HEK293T (cell line): ENCODE results near the gene RRP1B.

Experiments used
- CTCF ChIA-PET: fragments of 350-600 bp; formaldehyde crosslinking; extraction: SDS; loops from one replicate; lab custom pipeline; 2021; ENCODE audit warnings: antibody characterized with exemption, inconsistent platforms; lab: Yijun Ruan, JAX
- POLR2A ChIA-PET: fragments of 350-600 bp; formaldehyde crosslinking; extraction: SDS; loops from one replicate; lab custom pipeline; 2020; ENCODE audit warnings: antibody characterized with exemption, inconsistent platforms; lab: Yijun Ruan, JAX
- DNase-seq: peaks from one replicate; pipeline ENCODE4 v3.0.0; 2012; ENCODE audit warnings: mixed read lengths; ENCODE audit errors: extremely low spot score
- ARNT ChIP-seq: fragments of 450-650 bp; IDR thresholded peaks from 2 replicates; pipeline ENCODE4 v1.6.1; 2017; ENCODE audit warnings: mild to moderate bottlenecking
- BHLHE40 ChIP-seq: fragments of 450-650 bp; IDR thresholded peaks from 2 replicates; pipeline ENCODE4 v1.6.1; 2016; ENCODE audit warnings: mild to moderate bottlenecking, moderate library complexity, borderline replicate concordance
- CTBP1 ChIP-seq: fragments of 450-650 bp; IDR thresholded peaks from 2 replicates; pipeline ENCODE4 v1.6.1; 2016; ENCODE audit warnings: borderline replicate concordance
- ELF4 ChIP-seq: fragments of 450-650 bp; IDR thresholded peaks from 2 replicates; pipeline ENCODE4 v1.6.1; 2017; ENCODE audit warnings: antibody characterized with exemption
- FOXA1 ChIP-seq: fragments of 450-650 bp; IDR thresholded peaks from 2 replicates; pipeline ENCODE4 v1.6.1; 2016; ENCODE audit warnings: mild to moderate bottlenecking
- FOXK2 ChIP-seq: fragments of 450-650 bp; IDR thresholded peaks from 2 replicates; pipeline ENCODE4 v1.6.1; 2016; ENCODE audit warnings: mild to moderate bottlenecking
- FOXM1 ChIP-seq: fragments of 450-650 bp; IDR thresholded peaks from 2 replicates; pipeline ENCODE4 v1.6.1; 2017; ENCODE audit warnings: mild to moderate bottlenecking, borderline replicate concordance
- HDGF ChIP-seq: fragments of 450-650 bp; IDR thresholded peaks from 2 replicates; pipeline ENCODE4 v1.6.1; 2017; ENCODE audit warnings: antibody characterized with exemption, borderline replicate concordance
- L3MBTL2 ChIP-seq: fragments of 450-650 bp; conservative IDR thresholded peaks from 2 replicates; pipeline ENCODE4 v1.6.1; 2016; ENCODE audit warnings: mild to moderate bottlenecking
- LEF1 ChIP-seq: fragments of 450-650 bp; IDR thresholded peaks from 2 replicates; pipeline ENCODE4 v1.6.1; 2017; ENCODE audit warnings: mild to moderate bottlenecking, borderline replicate concordance
- NFRKB ChIP-seq: fragments of 450-650 bp; IDR thresholded peaks from 2 replicates; pipeline ENCODE4 v1.6.1; 2016; ENCODE audit warnings: mild to moderate bottlenecking, moderate library complexity
- PKNOX1 ChIP-seq: fragments of 450-650 bp; IDR thresholded peaks from 2 replicates; pipeline ENCODE4 v1.6.1; 2016
- SP1 ChIP-seq: fragments of 450-650 bp; IDR thresholded peaks from 2 replicates; pipeline ENCODE4 v1.6.1; 2017
- SUZ12 ChIP-seq: fragments of 450-650 bp; IDR thresholded peaks from 2 replicates; pipeline ENCODE4 v1.6.1; 2016; ENCODE audit warnings: mild to moderate bottlenecking
- TARDBP ChIP-seq: fragments of 450-650 bp; IDR thresholded peaks from 2 replicates; pipeline ENCODE4 v1.6.1; 2016
- ZNF384 ChIP-seq: fragments of 450-650 bp; IDR thresholded peaks from 2 replicates; pipeline ENCODE4 v1.6.1; 2016

Gene RRP1B

GRCh38 chr21:43653626-43654025, 5.7 kb upstream of the RRP1B start:
- DNase-seq = no peak
- POLR2A ChIA-PET = no interaction called here
- CTCF ChIA-PET = no interaction called here
- no peak for TF ChIP-seq HDGF
- no peak for TF ChIP-seq NFRKB
- no peak for TF ChIP-seq TARDBP
- TF ChIP-seq L3MBTL2 = no peak
- no peak for TF ChIP-seq CTBP1
- no peak for TF ChIP-seq ELF4
- no peak for TF ChIP-seq ZNF384
- TF ChIP-seq LEF1 = no peak
- TF ChIP-seq ARNT = no peak
- no peak for TF ChIP-seq BHLHE40
- TF ChIP-seq SP1 = no peak
- no peak for TF ChIP-seq FOXK2
- no peak for TF ChIP-seq PKNOX1
- no peak for TF ChIP-seq FOXM1
- TF ChIP-seq FOXA1 = no peak
- no peak for TF ChIP-seq SUZ12

GRCh38 chr21:43654806-43655489, 4.4 kb upstream of the RRP1B start:
- no peak for TF ChIP-seq PKNOX1
- no peak for TF ChIP-seq CTBP1
- TF ChIP-seq SUZ12 = no peak
- no peak for TF ChIP-seq NFRKB
- TF ChIP-seq FOXK2 = no peak
- CTCF ChIA-PET = no interaction called here
- POLR2A ChIA-PET = no interaction called here
- DNase-seq = no peak

- TF ChIP-seq FOXM1 (no peak), ZNF384 (no peak), FOXA1 (no peak), SP1 (no peak), TARDBP (no peak), CTBP1 (no peak), NFRKB (no peak), HDGF (no peak), PKNOX1 (no peak), ARNT (no peak), L3MBTL2 (no peak), BHLHE40 (no peak), ELF4 (no peak), LEF1 (no peak), SUZ12 (no peak), FOXK2 (no peak)
- ChIA-PET POLR2A (interaction anchor here (1.3 kb wide), 1 partner anchor 73 kb away, joined by 3 read pairs; no protein-coding TSS in a partner anchor), CTCF (no interaction called here)
- no peak for DNase-seq
Observed at GRCh38 chr21:43657355-43658087, 1.8 kb upstream of the RRP1B start.

- TF ChIP-seq BHLHE40 = no peak
- TF ChIP-seq FOXA1 = no peak
- no peak for TF ChIP-seq TARDBP
- TF ChIP-seq LEF1 = no peak
- TF ChIP-seq ELF4 = no peak
- ChIA-PET POLR2A (interaction anchor here (1.3 kb wide), 1 partner anchor 16 kb away, joined by 3 read pairs; no protein-coding TSS in a partner anchor), CTCF (no interaction called here)
- DNase-seq = no peak
Observed at GRCh38 chr21:43658088-43658741, 1.1 kb upstream of the RRP1B start.

- POLR2A ChIA-PET = interaction anchor here (1.3 kb wide), 1 partner anchor 15 kb away, joined by 3 read pairs; no protein-coding TSS in a partner anchor
- TF ChIP-seq L3MBTL2 (no peak), CTBP1 (no peak), BHLHE40 (no peak), SUZ12 (no peak), PKNOX1 (no peak), SP1 (no peak), HDGF (no peak), ARNT (no peak), TARDBP (no peak), FOXM1 (no peak), ZNF384 (no peak), NFRKB (no peak), LEF1 (no peak), ELF4 (no peak), FOXK2 (no peak)
- CTCF ChIA-PET = no interaction called here
- no peak for DNase-seq
Observed at GRCh38 chr21:43658769-43659135, 608 bp upstream of the RRP1B start.
